Measurements from ENCODE around the gene KDM6A. TPM values are rescaled to one million over a fixed set of nuclear protein-coding genes. Genes with fewer than 3 reads are reported as not detected.
A peak's percentile ranks its signal among the peaks of the same experiment; 100 is the strongest.

Gene KDM6A
- total and polyA plus RNA-seq, 2 of the 13 experiments (the other 11 are each of a cell fraction or from before 2014, with no cell fraction given) = 16.7 to 18.2 TPM

DNA sequence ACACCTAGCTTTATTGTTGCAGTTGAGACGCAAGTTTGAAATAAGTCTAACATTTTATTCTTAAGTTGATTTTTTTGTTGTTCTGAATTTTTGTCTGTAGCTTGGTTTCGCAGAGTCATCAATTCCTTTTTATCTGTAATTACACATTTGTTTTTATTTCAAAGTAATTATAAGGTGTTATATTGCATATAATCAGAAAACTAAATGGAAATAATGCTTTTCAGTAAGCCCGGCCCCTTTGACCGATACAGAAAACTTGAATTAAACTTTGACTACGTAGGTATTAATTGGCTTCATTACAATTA, 2.1 kb downstream of the KDM6A start (continued):
- TF ChIP-seq, protein P1, sequence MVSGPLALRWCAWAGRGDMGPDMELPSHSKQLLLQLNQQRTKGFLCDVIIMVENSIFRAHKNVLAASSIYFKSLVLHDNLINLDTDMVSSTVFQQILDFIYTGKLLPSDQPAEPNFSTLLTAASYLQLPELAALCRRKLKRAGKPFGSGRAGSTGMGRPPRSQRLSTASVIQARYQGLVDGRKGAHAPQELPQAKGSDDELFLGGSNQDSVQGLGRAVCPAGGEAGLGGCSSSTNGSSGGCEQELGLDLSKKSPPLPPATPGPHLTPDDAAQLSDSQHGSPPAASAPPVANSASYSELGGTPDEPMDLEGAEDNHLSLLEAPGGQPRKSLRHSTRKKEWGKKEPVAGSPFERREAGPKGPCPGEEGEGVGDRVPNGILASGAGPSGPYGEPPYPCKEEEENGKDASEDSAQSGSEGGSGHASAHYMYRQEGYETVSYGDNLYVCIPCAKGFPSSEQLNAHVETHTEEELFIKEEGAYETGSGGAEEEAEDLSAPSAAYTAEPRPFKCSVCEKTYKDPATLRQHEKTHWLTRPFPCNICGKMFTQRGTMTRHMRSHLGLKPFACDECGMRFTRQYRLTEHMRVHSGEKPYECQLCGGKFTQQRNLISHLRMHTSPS (CRISPR knock-in tag; IDR thresholded peaks at IDR 0.05; ENCODE audit: low read depth) = no peak
- no peak for TF ChIP-seq RARG (CRISPR knock-in tag; IDR thresholded peaks at IDR 0.05; ENCODE audit: low read depth)
- no peak for TF ChIP-seq ZNF562 (CRISPR knock-in tag; IDR thresholded peaks at IDR 0.05; ENCODE audit: borderline replicate concordance)

DNA sequence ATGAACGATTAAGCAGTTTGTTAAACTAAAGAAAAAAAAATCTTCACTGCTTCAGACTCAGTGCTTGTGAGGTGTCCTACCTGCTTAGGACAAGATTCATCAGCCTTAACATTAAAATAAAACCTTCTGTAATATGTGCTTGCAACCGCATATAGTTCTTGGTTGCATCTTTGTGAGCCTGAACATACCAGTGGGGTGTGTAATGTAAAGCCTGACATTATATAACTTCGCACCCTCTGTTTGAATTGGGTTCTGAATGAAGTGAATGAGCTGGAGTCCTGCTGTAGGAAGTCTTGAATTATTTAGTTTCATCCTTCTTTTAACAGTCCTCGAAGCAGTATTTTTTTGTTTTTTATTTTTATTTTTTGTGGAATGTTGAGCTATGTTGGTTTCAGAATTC, 3.1 kb downstream of the KDM6A start:
- no peaks in the 10 kb centered on the region for H3K36me3 ChIP-seq (replicated peaks in 1 of 2; ENCODE audit: control insufficient read depth in 1 of 2, insufficient read depth in 2 of 2, low read length in 2 of 2)
- in situ Hi-C loops (cut with HindIII; ENCODE audit: extremely low pct_ligation_motif_present, low pct_unique_long_range_greater_than_20kb) (no loop called here), intact Hi-C loops (cut with micrococcal nuclease; ENCODE audit: unreplicated experiment) (loop anchor here (10.0 kb wide), 1 partner anchor 69 kb away; no protein-coding TSS in a partner anchor)
- no peak overlapping the region for H3K9ac ChIP-seq (ENCODE audit: insufficient read depth, low read depth, low read length)
- 13% methylated on average over 4 of the region's 4 CpGs for WGBS (ENCODE audit: low lambda C conversion rate)
- peaks cover 30% of the 10 kb centered on the region; the same call in 1 of the 2 replicates for H4K20me1 ChIP-seq (ENCODE audit: insufficient read depth, low read length)
- TF ChIP-seq, protein P2, sequence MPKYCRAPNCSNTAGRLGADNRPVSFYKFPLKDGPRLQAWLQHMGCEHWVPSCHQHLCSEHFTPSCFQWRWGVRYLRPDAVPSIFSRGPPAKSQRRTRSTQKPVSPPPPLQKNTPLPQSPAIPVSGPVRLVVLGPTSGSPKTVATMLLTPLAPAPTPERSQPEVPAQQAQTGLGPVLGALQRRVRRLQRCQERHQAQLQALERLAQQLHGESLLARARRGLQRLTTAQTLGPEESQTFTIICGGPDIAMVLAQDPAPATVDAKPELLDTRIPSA (CRISPR knock-in tag; IDR thresholded peaks at IDR 0.05; ENCODE audit: borderline replicate concordance) = no peak
- TF ChIP-seq ZC3H13 (CRISPR knock-in tag; IDR thresholded peaks at IDR 0.05) = no peak
- TF ChIP-seq SAP130 (CRISPR knock-in tag; IDR thresholded peaks at IDR 0.05; ENCODE audit: low read depth) = 0 out of 2 replicates have a peak, but pooled peaks have one; percentile 15
- no peak overlapping the region for H3K27ac ChIP-seq (ENCODE audit: extremely low read length, insufficient read depth, low read length)
- no TSS peak for BruUV-seq (replicated peaks)
- ChIA-PET POLR2A (interaction anchor here (1.6 kb wide), 1 partner anchor 38 kb away, joined by 4 read pairs; no protein-coding TSS in a partner anchor), CTCF (ENCODE audit: low intra/inter-chr PET ratio, low total read pairs) (no interaction called here)
- peak overlapping the region; percentile 81 to 85 (median 85); a peak in 4 of 6 replicates for H3K4me3 ChIP-seq (replicated peaks in 1 of 3; ENCODE audit: insufficient read depth in 1 of 3, low read depth in 2 of 3, low read length in 3 of 3)
- no peaks in the 10 kb centered on the region for H3K9me3 ChIP-seq (ENCODE audit: low read length)
- DNase-seq (ENCODE audit: low spot score) = no peak
- H3K79me2 ChIP-seq (ENCODE audit: insufficient read depth, low read length) = peaks cover 77% of the 10 kb centered on the region
- H2AFZ ChIP-seq (ENCODE audit: low read length) = no peak overlapping the region
- H3K4me1 ChIP-seq (ENCODE audit: insufficient read depth, low read length) = peaks cover 13% of the 10 kb centered on the region; the same call in 1 of the 2 replicates
- peak; percentile 28 for FAIRE-seq
- peak overlapping the region; percentile 74 for H3K4me2 ChIP-seq (ENCODE audit: low read depth, low read length)
- ATAC-seq = no peak
- H3K27me3 ChIP-seq (ENCODE audit: control insufficient read depth in 1 of 2, insufficient read depth in 2 of 2, low read length in 2 of 2) = no peaks in the 10 kb centered on the region; a peak in 1 of 5 replicates
